Left forelimb (tissue), 1 donor: Measurements from ENCODE around the gene C1QTNF12.

Source experiments
- DNase-seq: peaks from one replicate; pipeline ENCODE4 v3.0.0-alpha.2; 2018; ENCODE audit warnings: low spot score

Gene C1QTNF12

GRCh38 chr1:1246577-1247340 is at the start of gene C1QTNF12:
Gene C1QTNF12, minus strand, starts transcription at chr1:1246722. Its CDS starts 32 bp downstream, at chr1:1246690.
- DNase-seq: no peak

GRCh38 chr1:1295154-1295923 is 48.8 kb upstream of the C1QTNF12 start:
- DNase-seq: no peak

GRCh38 chr1:1294250-1294890 is 47.8 kb upstream of the C1QTNF12 start:
- DNase-seq: no peak

GRCh38 chr1:1293263-1294249 is 47.0 kb upstream of the C1QTNF12 start:
- DNase-seq: no peak

GRCh38 chr1:1292851-1293250 is 46.3 kb upstream of the C1QTNF12 start:
- no peak for DNase-seq

- no peak for DNase-seq
These were observed 45.9 kb upstream of the C1QTNF12 start for GRCh38 chr1:1292442-1292779.

- DNase-seq: no peak
These were observed 45.3 kb upstream of the C1QTNF12 start for GRCh38 chr1:1291548-1292441.

- no peak for DNase-seq
These were observed 44.6 kb upstream of the C1QTNF12 start for GRCh38 chr1:1291023-1291528.

GRCh38 chr1:1290238-1290731 is 43.8 kb upstream of the C1QTNF12 start:
- DNase-seq: no peak

GRCh38 chr1:1287288-1288110 is 41.0 kb upstream of the C1QTNF12 start:
- no peak for DNase-seq

GRCh38 chr1:1286313-1287261 is 40.1 kb upstream of the C1QTNF12 start:
- no peak for DNase-seq

GRCh38 chr1:1285611-1286311 is 39.2 kb upstream of the C1QTNF12 start:
- DNase-seq: no peak

- no peak for DNase-seq
These were observed 38.6 kb upstream of the C1QTNF12 start for GRCh38 chr1:1285102-1285571.

- DNase-seq: no peak
These were observed 37.9 kb upstream of the C1QTNF12 start for GRCh38 chr1:1284221-1285101.

GRCh38 chr1:1283821-1284220 is 37.3 kb upstream of the C1QTNF12 start:
- DNase-seq: no peak

GRCh38 chr1:1282998-1283397 is 36.5 kb upstream of the C1QTNF12 start:
- DNase-seq: no peak
